ENCODE results near the gene MVK.

The MVK gene

GRCh38 chr12:109557200-109557599 lies 16.4 kb upstream of the MVK start:
- Histone ChIP-seq H3K9me2 (replicated peaks; ENCODE audit: insufficient read depth, low read length) (no peaks in the 10 kb centered on the region), H3F3A (ENCODE audit: insufficient read depth) (no peaks in the 10 kb centered on the region), H3K36me3 (ENCODE audit: low read length) (no peaks in the 10 kb centered on the region), H3K9ac (ENCODE audit: low read length) (no peak overlapping the region), H3K4me2 (ENCODE audit: low read depth, low read length, poor library complexity, severe bottlenecking) (no peak overlapping the region), H4K20me1 (ENCODE audit: low read depth, low read length) (no peaks in the 10 kb centered on the region), H3K27me3 (ENCODE audit: low read length) (no peaks in the 10 kb centered on the region), H2AFZ (ENCODE audit: low read depth, low read length, severe bottlenecking) (no peak overlapping the region), H3K4me3 (ENCODE audit: insufficient read depth, low read length, poor library complexity, severe bottlenecking) (no peak overlapping the region), H3K79me2 (ENCODE audit: insufficient read depth, low read length) (no peaks in the 10 kb centered on the region), H3K27ac (ENCODE audit: low read depth, low read length) (no peak overlapping the region), H3K9me3 (ENCODE audit: insufficient read depth, low read length) (no peaks in the 10 kb centered on the region)
- no peak for TF ChIP-seq EZH2phosphoT487 (conservative IDR thresholded peaks at IDR 0.05; ENCODE audit: low read length)
- TF ChIP-seq CTCF (IDR thresholded peaks at IDR 0.05; ENCODE audit: insufficient read depth, low read length, poor library complexity, severe bottlenecking): no peak

GRCh38 chr12:109557805-109558204 lies 15.8 kb upstream of the MVK start:
- TF ChIP-seq EZH2phosphoT487 (conservative IDR thresholded peaks at IDR 0.05; ENCODE audit: low read length) (no peak), CTCF (IDR thresholded peaks at IDR 0.05; ENCODE audit: insufficient read depth, low read length, poor library complexity, severe bottlenecking) (no peak)
- Histone ChIP-seq H3K9ac (ENCODE audit: low read length) (no peak overlapping the region), H3K79me2 (ENCODE audit: insufficient read depth, low read length) (no peaks in the 10 kb centered on the region), H3K9me2 (replicated peaks; ENCODE audit: insufficient read depth, low read length) (no peaks in the 10 kb centered on the region), H3K27me3 (ENCODE audit: low read length) (no peaks in the 10 kb centered on the region), H3K4me3 (ENCODE audit: insufficient read depth, low read length, poor library complexity, severe bottlenecking) (no peak overlapping the region), H3K27ac (ENCODE audit: low read depth, low read length) (no peak overlapping the region), H3K4me2 (ENCODE audit: low read depth, low read length, poor library complexity, severe bottlenecking) (no peak overlapping the region), H3K9me3 (ENCODE audit: insufficient read depth, low read length) (no peaks in the 10 kb centered on the region), H4K20me1 (ENCODE audit: low read depth, low read length) (no peaks in the 10 kb centered on the region), H3K36me3 (ENCODE audit: low read length) (0 out of 2 replicates have a peak, but pooled peaks cover 4% of the 10 kb centered on the region), H3F3A (ENCODE audit: insufficient read depth) (no peaks in the 10 kb centered on the region), H2AFZ (ENCODE audit: low read depth, low read length, severe bottlenecking) (no peak overlapping the region)

- no peak overlapping the region for H3K27ac ChIP-seq (ENCODE audit: low read depth, low read length)
- no peaks in the 10 kb centered on the region for H3K79me2 ChIP-seq (ENCODE audit: insufficient read depth, low read length)
- H3K9ac ChIP-seq (ENCODE audit: low read length): no peak overlapping the region
- no peak overlapping the region for H3K4me2 ChIP-seq (ENCODE audit: low read depth, low read length, poor library complexity, severe bottlenecking)
- H3F3A ChIP-seq (ENCODE audit: insufficient read depth): no peaks in the 10 kb centered on the region
- no peak for TF ChIP-seq EZH2phosphoT487 (conservative IDR thresholded peaks at IDR 0.05; ENCODE audit: low read length)
- TF ChIP-seq CTCF (IDR thresholded peaks at IDR 0.05; ENCODE audit: insufficient read depth, low read length, poor library complexity, severe bottlenecking): no peak
- H3K4me3 ChIP-seq (ENCODE audit: insufficient read depth, low read length, poor library complexity, severe bottlenecking): no peak overlapping the region
- no peaks in the 10 kb centered on the region for H3K9me3 ChIP-seq (ENCODE audit: insufficient read depth, low read length)
- no peak overlapping the region for H2AFZ ChIP-seq (ENCODE audit: low read depth, low read length, severe bottlenecking)
- no peaks in the 10 kb centered on the region for H4K20me1 ChIP-seq (ENCODE audit: low read depth, low read length)
- 0 out of 2 replicates have a peak, but pooled peaks cover 5% of the 10 kb centered on the region for H3K36me3 ChIP-seq (ENCODE audit: low read length)
- no peaks in the 10 kb centered on the region for H3K27me3 ChIP-seq (ENCODE audit: low read length)
- no peaks in the 10 kb centered on the region for H3K9me2 ChIP-seq (replicated peaks; ENCODE audit: insufficient read depth, low read length)
Observed at GRCh38 chr12:109558374-109559199, 15.0 kb upstream of the MVK start.
